Erythroblast (primary cell): ENCODE results near the gene LCT.
"Not testable (repeated sequence)": the region's sequence is repeated elsewhere in the genome, so short reads cannot be mapped to it uniquely, and the experiment has no call there.

Source experiments
- DNase-seq, 2 experiments: peaks; one replicate each; lab custom pipeline; 2025; lab: John Stamatoyannopoulos, UW
- GATA1 ChIP-seq: IDR thresholded peaks from 2 replicates; pipeline ENCODE4 v1.6.1; 2011; ENCODE audit warnings: low read depth, mild to moderate bottlenecking, control low read depth, low read length, moderate library complexity
- POLR2A ChIP-seq: IDR thresholded peaks from 2 replicates; pipeline ENCODE4 v1.6.1; 2011; ENCODE audit warnings: mild to moderate bottlenecking, low read length

Gene LCT

GRCh38 chr2:135836596-135837270 lies at the start of gene LCT:
Gene LCT (minus strand): TSS chr2:135837184. CDS start chr2:135837169, 15 bp downstream.
- DNase-seq, result no peak
- no peak for TF ChIP-seq GATA1
- TF ChIP-seq POLR2A, result no peak

GRCh38 chr2:135885709-135886108 lies 48.7 kb upstream of the LCT start:
- TF ChIP-seq POLR2A (no peak), GATA1 (no peak)
- DNase-seq, result no peak

- TF ChIP-seq GATA1 (no peak), POLR2A (no peak)
Observed at GRCh38 chr2:135882415-135882814, 45.4 kb upstream of the LCT start.

GRCh38 chr2:135876770-135877169 lies 39.8 kb upstream of the LCT start:
- not testable (repeated sequence) for DNase-seq

More at GRCh38 chr2:135882415-135882814, 45.4 kb upstream of the LCT start:
- DNase-seq, result no peak

GRCh38 chr2:135876066-135876711 lies 39.2 kb upstream of the LCT start, which contains the start of gene MCM6:
Gene MCM6 (minus strand): TSS chr2:135876443. CDS start chr2:135876365, 78 bp downstream.
- peak; percentile 79 for TF ChIP-seq POLR2A
- TF ChIP-seq GATA1, result no peak
- peak; percentile 99 for DNase-seq

GRCh38 chr2:135875491-135876065 lies 38.6 kb upstream of the LCT start:
- DNase-seq, result peak; percentile 72 to 75
- TF ChIP-seq POLR2A (no peak), GATA1 (no peak)

GRCh38 chr2:135874777-135875365 lies 37.9 kb upstream of the LCT start:
- TF ChIP-seq GATA1 (no peak), POLR2A (no peak)
- peak in 1 of 2 experiments; percentile 11 for DNase-seq

- no peak for DNase-seq
- TF ChIP-seq POLR2A (no peak), GATA1 (no peak)
Observed at GRCh38 chr2:135870571-135870970, 33.6 kb upstream of the LCT start.

GRCh38 chr2:135863233-135863632 lies 26.2 kb upstream of the LCT start:
- no peak for DNase-seq
- TF ChIP-seq GATA1, result no peak
- TF ChIP-seq POLR2A, result no peak

- DNase-seq, result no peak
Observed at GRCh38 chr2:135862718-135863117, 25.7 kb upstream of the LCT start.

GRCh38 chr2:135853401-135853800 lies 16.4 kb upstream of the LCT start:
- no peak for DNase-seq
- TF ChIP-seq POLR2A (no peak), GATA1 (no peak)

More at GRCh38 chr2:135862718-135863117, 25.7 kb upstream of the LCT start:
- no peak for TF ChIP-seq POLR2A
- no peak for TF ChIP-seq GATA1

- TF ChIP-seq POLR2A (no peak), GATA1 (no peak)
- DNase-seq, result no peak
Observed at GRCh38 chr2:135851858-135852257, 14.9 kb upstream of the LCT start.

- no peak for DNase-seq
- TF ChIP-seq GATA1, result no peak
- no peak for TF ChIP-seq POLR2A
Observed at GRCh38 chr2:135850892-135851668, 14.1 kb upstream of the LCT start.

- TF ChIP-seq POLR2A (no peak), GATA1 (no peak)
- no peak for DNase-seq
Observed at GRCh38 chr2:135849087-135849486, 12.1 kb upstream of the LCT start.
